GM21717 (cell line): ENCODE results near the gene GIMAP4.
"Not testable (repeated sequence)": the region's sequence is repeated elsewhere in the genome, so short reads cannot be mapped to it uniquely, and the experiment has no call there.

Source experiments
- ATAC-seq: cut with Tn5 transposase; IDR thresholded peaks from one replicate; pipeline ENCODE4 v1.9.1; 2021; ENCODE audit warnings: mild to moderate bottlenecking, moderate library complexity; ENCODE audit not compliant: unreplicated experiment

GIMAP4 gene

GRCh38 chr7:150567169-150567568, at the start of gene GIMAP4:
Gene GIMAP4 (plus strand): TSS chr7:150567390. CDS start chr7:150569902, 2,512 bp downstream.
- ATAC-seq = no peak

DNA sequence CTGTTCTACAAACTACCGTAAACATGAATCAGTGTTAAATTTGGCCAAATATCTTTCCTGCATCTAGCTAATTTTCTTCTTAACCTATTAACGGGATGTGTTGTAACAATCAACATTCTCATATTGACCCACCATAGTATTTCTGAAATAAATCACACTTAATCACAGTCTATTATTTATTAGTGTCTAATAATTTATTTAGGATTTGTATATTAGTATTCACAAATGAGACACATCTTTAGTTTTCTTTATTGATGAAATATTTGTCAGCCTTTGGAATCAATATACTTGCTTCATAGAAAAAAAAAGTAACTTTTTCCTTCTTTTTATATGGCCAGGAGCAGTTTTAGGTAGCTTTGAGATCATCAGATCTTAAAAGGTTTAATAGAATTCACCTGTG, 47.9 kb upstream of the GIMAP4 start:
- no peak for ATAC-seq

GRCh38 chr7:150520145-150520544, 47.0 kb upstream of the GIMAP4 start:
- no peak for ATAC-seq

GRCh38 chr7:150522931-150523330, 44.3 kb upstream of the GIMAP4 start:
- not testable (repeated sequence) for ATAC-seq

- no peak for ATAC-seq
Observed at GRCh38 chr7:150524018-150524417, 43.2 kb upstream of the GIMAP4 start.

- ATAC-seq = no peak
Observed at GRCh38 chr7:150531704-150532103, 35.5 kb upstream of the GIMAP4 start.

- ATAC-seq = no peak
Observed at GRCh38 chr7:150538259-150538658, 28.9 kb upstream of the GIMAP4 start.

DNA sequence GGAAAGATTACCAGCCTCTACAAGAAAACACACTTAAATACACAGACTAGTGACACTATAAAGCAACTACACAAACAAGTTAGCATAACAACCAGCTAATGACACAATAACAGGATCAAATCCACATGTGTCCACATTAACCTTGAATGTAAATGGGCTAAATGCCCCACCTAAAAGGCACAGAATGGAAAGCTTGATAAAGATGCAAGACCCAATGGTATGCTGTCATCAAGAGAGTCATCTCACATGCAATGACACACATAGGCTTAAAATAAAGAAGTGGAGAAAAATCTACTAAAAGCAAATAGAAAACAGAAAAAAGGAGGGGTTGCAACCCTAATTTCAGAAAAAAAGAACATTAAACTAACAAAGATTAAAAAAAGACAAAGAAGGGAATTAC, 14.0 kb upstream of the GIMAP4 start:
- no peak for ATAC-seq

DNA sequence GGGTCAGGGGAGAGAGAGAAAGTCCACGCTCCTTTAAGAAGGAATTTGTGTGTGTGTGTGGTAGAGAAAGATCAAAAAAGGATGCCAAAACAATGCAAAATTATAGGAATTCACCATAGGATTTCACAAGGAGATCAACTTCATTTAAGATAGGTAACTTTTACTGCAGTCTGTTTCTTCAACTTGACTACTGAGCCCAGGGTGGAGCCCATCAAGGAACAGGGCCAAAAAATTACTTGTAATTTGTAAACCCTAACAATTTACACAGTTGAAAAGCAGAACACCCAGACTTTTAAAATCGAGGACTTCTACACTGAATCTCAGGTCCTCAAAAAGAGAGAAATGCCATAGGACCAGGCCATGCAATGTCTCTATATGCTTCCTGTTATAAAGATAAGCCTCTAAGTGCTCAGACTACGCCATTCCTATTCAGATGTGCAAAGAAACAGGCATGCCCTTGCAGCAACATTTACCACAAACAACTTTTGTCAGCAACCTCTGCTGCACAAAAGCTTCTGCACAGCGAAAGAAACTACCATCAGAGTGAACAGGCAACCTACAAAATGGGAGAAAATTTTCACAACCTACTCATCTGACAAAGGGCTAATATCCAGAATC, 10.6 kb upstream of the GIMAP4 start:
- ATAC-seq = no peak

- no peak for ATAC-seq
Observed at GRCh38 chr7:150560486-150560885, 6.7 kb upstream of the GIMAP4 start.

DNA sequence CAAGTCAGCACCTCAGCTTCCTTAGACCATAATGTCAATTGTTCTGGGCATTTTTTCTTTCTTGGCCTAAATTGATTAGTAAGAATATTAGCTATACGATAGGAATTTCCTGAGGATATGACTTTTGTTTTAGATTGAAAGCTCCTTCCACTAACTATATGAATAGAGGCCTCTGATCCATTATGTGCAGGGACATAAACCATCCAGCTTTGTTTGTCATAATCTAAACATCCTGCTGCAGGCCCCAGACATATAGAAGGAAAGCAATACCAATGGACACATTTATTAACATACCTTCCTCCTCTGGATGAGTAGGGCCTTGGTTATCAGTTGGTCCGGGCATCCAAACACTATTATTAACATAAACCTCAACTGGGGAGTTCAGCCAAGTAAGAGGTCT, 4.3 kb upstream of the GIMAP4 start:
- no peak for ATAC-seq

GRCh38 chr7:150564006-150564405, 3.2 kb upstream of the GIMAP4 start:
- ATAC-seq = no peak

DNA sequence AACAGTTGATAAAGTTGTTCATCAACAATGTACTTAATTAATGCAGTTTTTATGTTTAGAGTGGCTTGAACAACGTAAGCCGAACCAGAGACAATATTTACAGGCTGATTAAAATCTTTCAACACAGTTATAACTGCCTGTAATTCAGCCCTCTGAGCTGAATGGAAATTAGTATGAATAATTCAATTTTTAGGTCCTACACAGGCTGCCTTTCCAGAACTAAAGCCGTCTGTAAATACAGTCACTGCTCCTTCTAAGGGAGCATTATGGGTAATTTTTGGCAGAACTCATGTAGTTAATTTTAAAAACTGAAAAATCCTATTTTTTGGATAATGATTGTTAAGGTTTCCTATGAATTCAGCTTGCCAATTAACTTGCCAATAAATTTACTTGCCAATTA, 2.6 kb upstream of the GIMAP4 start:
- no peak for ATAC-seq

- no peak for ATAC-seq
Observed at GRCh38 chr7:150565239-150565638, 2.0 kb upstream of the GIMAP4 start.

GRCh38 chr7:150566123-150566522, 1.1 kb upstream of the GIMAP4 start:
- ATAC-seq = no peak

- ATAC-seq = no peak
Observed at GRCh38 chr7:150566572-150566971, 618 bp upstream of the GIMAP4 start.

GRCh38 chr7:150567871-150568301, 696 bp downstream of the GIMAP4 start:
- no peak for ATAC-seq

- ATAC-seq = no peak
Observed at GRCh38 chr7:150568714-150569113, 1.5 kb downstream of the GIMAP4 start.

DNA sequence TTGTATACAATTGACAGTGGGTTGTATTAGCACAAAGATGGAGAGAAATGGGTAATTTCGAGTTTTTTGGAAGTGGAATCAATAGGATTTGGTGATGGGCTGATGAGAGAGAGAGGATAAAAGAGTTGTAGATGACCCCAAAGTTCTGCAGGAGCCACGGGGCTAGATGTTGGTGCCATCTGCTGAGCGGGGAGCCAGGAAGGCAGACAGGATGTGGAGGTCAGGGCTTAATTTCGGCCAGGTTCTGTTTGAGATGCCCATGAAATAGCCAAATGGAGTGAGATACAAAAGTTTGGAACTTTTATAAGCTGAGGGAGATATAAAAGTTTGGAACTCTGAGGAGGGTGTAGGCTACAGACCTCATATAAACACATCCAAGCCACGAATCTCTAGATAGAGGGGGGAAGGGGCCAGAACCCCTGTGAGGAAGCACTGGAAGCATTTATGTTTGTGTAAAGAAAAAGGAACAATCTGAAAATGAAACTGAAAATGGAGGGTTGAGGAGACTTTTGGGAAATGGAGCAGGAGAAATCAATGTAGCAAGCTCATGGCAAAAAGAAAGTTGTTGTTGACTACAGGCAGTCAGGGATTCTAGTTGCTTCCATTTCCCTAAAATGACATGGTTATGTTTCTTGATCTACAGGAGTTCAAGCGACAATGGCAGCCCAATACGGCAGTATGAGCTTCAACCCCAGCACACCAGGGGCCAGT, 2.2 kb downstream of the GIMAP4 start:
- ATAC-seq = no peak

GRCh38 chr7:150570556-150571465, 3.6 kb downstream of the GIMAP4 start:
- no peak for ATAC-seq

GRCh38 chr7:150572496-150572895, 5.3 kb downstream of the GIMAP4 start:
- ATAC-seq = no peak
